ENCODE data around the gene CDH4.

CDH4 gene

DNA sequence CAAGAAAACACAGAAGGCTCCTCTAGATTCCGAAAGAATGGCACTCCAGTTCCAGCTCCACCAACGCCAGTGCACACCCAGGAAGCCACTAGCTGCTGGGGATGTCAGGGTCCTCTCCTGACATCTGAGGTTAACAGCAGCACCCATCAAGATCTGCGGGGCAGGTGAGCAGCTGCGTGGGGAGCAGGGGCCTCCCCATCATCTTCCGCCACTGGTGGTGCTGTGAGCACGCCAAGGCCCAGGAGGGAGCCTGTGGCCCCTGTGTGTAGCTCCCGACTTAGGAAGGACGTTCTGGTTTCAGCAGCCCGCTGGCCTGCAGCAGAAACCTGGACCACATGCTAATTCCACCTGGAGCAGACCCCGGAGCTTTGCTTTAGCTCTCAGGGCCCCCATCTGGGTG is 427.4 kb downstream of the CDH4 start:
- in situ Hi-C loops (cut with MboI; ENCODE audit: low sequenced_read_pairs) = no loop called here

DNA sequence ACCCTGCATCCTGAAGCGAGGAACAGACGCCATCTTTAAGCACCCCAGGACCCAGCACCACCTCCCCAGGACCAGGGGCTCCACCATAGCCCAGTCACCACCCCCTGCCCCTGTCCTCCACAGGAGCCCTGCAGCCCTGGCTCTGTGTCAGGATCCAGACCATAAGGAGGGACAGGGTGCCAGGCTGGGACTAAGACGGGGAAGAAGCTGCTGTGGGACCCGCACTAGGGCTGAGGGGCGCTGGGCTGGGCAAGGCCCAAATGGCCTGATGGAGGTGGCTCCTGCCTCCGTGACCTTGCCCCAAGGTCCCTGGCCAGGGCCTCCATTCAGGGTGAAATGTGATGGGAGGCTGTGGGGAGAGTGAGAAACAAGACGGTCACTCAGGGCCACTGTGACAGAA is 428.0 kb downstream of the CDH4 start:
- in situ Hi-C loops (cut with MboI; ENCODE audit: low sequenced_read_pairs) = no loop called here

DNA sequence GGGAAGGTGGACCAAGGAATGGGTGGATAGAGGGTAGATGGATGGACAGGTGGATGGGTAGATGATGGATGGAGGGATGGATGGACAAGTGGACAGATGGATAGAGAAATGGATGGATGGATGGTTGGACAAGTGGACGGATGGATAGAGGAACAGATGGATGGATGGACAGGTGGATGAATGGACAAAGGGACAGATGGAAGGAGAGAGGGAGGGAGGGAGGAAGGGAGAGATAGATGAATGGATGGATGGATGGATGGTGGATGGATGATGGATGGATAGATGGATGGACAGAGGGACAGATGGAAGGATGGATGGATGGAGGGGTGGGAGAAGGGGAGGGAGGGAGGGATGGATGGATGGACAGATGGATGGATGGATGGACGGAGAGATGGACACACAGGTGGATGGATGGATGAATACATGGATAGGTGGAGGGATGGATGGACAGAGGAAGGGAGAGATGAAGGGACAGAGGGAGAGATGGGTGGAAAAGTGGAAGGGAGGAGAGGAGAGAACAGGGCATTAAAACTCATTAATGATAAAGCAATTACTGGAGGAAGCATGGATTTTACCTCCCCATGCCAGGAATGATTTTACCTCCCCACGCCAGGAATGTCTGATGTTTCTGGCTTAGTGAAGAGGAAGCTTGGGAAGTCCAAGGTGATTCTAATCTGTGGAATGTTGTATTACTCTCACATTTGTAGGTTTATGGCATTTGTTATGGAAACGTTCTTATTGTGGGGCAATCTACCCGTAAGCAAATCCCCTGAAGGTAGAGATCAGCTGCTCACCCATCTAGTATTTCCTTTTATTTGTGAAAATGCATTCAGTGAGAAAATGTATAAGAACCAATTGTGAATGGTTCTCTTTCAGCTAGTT is 430.3 kb downstream of the CDH4 start:
- in situ Hi-C loops (cut with MboI; ENCODE audit: low sequenced_read_pairs) = no loop called here

DNA sequence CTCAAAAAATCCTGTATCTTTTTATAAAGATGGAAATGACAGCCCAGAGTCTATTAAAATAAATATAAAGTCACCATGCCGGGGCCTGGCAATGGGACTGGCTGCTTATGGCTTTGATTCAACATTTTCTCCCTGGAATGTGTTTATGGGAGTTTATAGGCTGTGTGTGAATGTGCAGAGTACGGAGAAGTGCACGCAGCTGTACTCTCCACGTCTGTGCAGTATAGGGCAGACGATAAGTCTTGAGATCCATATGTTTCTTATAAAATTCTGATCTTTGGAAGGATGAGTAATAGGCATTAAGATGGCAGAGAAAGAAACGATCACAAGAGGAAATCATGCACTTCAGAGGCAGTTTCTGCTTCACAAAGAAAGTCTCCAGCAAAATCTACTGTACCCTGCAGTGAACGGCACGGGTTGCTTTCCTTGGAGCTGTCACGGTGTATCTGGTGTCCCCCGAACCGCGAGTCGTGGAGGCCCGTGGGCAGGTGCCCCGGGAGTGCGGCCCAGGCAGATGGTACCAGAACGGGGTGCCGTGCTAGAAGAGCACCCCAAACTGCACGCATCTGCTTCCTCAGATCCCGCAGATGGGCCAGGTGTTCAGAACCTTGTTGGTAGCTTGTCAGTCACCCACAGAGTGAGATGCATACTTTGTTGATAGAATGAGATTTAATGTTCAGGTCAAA is 431.1 kb downstream of the CDH4 start:
- in situ Hi-C loops (cut with MboI; ENCODE audit: low sequenced_read_pairs) = no loop called here

DNA sequence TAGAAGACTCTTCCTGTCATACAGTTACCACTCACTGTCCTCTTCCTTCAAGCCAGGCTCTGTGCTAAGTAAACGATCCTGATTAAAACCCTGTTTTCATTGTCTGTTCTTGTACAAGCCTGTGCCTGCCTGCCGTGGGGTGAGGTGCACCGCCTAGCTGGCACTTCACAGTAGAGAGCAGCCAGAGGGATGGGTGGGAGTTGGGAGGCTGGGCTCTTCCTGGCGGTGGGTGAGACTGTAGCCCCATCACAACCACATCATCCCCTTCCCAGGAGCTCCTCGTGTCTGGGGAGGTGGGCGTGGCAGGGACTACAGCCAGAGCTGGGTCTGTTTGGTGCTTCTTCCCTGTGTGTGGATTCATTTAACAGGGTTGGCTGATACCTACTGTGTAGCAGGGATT is 431.7 kb downstream of the CDH4 start:
- in situ Hi-C loops (cut with MboI; ENCODE audit: low sequenced_read_pairs) = no loop called here

DNA sequence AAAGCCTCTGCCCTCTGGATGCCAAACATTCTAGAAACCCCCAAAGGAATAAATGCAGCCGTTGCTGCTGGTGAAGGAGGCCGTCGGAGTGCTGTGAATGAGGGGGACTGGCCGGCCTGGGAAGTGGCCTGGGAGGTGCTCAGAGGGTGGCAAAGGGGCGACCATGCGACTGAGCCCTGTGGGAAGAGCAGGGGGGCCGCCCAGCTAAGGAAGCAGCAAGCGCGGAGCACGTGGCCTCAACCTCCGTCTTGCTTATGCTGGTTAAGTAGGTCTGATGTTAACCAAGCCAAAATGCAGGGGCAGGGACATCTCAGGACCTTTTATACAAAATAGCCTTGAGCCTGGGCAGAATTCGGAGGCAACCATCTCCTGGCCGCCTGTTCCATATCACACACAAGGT is 432.1 kb downstream of the CDH4 start:
- in situ Hi-C loops (cut with MboI; ENCODE audit: low sequenced_read_pairs) = no loop called here

DNA sequence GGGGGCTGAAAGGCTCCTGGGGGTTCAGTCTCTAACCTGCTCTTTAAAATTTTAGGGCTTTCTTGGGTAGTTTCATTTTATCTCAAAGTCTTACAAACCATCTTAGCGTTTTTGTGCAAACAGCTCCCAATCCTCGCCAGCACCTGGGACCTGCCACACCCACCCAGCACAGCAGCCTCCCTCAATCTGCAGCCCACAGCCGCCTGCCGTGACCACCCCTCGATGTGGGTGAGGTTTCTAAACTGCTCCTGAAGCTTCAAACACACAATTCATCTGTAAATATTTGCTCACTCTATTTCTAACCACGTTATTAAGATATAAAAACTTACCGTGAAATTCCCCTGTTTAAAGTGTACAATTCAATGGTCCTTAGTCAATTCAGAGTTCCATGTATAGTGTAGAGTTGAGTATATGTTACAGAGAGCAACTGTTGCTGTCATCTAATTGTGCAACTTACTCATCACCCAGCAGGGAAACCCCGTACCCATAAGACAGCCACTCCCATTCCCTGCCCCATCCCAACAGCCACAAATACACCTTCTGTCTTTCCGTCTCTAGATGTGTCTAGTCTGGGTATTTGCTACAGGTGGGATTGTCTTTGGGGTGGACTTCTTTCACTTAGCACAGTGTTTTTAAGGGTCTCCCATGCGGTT is 432.6 kb downstream of the CDH4 start:
- in situ Hi-C loops (cut with MboI; ENCODE audit: low sequenced_read_pairs) = no loop called here

DNA sequence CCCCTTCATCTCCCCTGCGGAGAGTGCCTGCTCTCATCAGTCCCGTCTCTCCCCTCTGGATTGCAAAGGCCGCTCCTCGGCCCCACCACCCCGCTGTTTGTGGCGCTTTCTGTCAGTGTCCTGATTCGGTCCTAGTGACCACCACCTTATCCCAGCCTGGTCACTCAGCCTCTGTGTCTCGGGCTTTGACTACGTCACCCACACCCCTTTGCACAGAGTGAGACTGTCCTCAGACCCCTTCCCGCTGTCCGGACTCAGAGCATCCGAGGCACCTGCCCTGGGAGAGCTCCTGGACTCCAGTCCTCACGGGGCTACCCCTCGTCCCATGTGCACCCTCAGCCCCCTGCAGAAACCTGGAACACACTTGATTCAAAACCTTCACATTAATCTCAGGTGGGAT is 433.4 kb downstream of the CDH4 start:
- in situ Hi-C loops (cut with MboI; ENCODE audit: low sequenced_read_pairs) = no loop called here

DNA sequence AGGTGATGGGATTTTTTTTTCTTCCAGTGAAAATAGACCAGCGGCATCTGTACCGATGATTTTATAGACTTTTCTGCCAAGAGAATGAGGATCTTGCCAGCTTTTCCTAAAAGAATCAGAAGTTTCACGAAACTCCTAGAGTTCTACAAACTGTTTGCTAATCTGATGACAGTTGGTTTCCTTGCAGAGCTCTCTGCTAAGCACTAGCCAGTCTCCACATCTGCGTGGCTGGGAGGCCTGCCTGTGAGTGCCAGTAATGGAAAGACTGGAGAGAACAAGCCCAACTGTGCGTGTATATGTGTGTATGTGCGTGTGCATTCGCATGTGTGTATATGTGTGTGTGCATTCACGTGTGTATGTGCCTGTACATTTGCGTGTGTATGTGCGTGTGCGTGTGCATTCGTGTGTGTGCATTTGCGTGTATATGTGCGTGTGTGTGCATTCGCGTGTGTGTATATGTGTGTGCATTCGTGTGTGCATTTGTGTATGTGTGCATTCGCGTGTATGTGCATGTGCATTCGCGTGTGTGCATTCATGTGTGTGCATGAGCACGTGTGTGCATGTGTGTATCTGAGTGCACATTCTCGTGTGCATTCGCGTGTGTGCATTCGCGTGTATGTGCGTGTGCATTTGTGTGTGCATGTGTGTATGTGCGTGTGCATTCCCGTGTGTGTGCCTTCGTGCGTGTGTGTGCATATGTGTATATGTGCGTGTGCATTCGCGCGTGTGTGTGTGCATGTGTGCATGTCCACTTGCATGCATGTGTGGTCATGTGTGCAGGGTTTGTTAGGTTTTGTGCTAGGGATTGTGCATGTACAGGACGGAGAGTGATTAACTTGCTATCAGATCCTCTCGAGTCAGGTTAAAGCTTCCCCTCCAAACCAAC is 434.2 kb downstream of the CDH4 start:
- in situ Hi-C loops (cut with MboI; ENCODE audit: low sequenced_read_pairs) = no loop called here

DNA sequence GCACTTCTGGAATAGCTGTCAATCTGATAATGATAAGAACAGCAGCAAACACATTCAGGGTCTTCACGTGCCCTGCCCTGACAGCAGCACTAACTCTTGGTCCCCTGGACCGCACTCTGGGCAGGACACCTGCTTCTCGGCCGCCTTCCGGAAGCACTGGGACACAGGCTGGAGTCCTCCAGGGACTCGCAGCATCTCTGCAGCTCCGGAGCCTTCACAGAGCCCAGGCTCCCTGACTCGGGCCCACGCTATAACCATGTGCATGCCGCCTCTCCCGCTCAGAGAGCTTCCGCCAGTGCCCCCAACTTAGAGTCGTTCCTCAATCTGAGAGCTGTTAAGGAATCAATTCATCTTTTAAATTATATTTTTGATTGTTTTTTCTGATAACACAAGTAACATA is 436.4 kb downstream of the CDH4 start:
- in situ Hi-C loops (cut with MboI; ENCODE audit: low sequenced_read_pairs) = no loop called here

DNA sequence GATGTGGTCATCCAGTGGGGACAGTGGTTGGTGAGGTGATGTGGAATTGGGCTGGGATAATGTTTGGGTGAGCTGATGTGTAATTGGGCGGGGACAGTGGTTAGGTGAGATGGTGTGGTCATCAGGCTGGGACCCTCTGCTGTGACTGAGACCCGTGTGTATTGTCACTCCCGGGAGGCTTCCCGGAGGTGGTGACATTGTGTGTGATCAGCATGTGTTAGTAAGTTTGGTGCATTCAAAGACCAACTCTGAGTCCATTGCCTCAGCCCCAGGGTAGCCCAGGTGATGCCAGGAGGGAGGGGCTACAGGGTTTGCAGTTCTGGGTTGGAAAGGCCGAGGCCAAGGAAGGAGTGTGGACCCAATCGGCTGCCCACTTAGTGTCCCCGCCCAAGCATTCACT is 438.1 kb downstream of the CDH4 start:
- in situ Hi-C loops (cut with MboI; ENCODE audit: low sequenced_read_pairs) = no loop called here

DNA sequence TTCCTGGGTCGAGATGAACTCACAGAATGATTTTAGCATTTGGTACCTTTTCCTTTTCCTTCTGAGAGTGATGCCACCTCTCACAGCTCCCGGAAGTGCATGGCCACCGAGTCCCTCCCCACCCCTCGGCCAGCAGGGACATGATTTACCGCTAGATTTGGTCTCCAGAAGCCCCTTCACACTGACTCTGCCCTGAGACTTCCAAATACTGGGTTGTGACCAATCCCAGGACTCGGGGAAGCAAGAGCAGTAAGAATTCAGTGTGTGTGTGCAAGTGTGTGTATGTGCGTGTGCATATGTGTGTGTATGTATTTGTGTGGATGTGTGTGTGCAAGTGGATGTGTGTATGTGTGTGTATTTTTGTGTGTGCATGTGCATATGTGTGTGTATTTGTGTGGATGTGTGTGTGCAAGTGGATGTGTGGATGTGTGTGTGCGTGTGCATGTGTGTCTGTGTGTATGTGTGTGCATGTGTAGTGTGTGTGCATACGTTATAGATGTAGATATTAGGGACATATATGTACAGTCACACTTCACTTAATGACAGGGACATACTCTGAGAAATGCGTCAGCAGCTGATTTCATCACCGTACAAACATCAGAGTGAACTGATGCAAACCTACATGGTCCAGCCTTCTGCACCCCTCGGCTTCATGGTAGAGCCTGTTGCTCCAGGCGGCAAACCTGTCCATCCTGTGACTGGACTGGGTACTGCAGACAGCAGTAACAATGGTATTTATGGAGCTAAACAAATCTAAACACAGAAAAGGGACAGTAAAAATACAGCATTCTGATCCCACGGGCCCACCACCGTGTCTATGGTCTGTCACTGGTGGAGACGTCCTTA is 439.2 kb downstream of the CDH4 start:
- in situ Hi-C loops (cut with MboI; ENCODE audit: low sequenced_read_pairs) = no loop called here

DNA sequence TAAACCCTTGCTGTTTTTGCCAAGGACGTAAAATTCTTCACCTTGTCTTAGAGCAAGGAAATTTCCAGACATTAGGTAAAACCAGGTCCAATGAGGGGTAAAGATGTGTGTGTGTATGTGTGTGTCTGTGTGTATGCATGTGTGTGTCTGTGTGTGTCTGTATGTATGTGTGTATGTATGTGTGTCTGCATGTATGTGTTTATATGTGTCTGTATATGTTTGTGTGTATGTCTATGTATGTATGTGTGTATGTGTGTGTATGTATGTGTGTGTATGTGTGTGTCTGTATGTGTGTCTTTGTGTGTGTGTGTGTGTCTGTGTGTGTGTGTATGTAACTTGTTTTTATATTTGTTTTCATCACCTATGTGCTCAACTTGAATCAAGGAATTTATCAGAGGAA is 439.9 kb downstream of the CDH4 start:
- in situ Hi-C loops (cut with MboI; ENCODE audit: low sequenced_read_pairs) = no loop called here

DNA sequence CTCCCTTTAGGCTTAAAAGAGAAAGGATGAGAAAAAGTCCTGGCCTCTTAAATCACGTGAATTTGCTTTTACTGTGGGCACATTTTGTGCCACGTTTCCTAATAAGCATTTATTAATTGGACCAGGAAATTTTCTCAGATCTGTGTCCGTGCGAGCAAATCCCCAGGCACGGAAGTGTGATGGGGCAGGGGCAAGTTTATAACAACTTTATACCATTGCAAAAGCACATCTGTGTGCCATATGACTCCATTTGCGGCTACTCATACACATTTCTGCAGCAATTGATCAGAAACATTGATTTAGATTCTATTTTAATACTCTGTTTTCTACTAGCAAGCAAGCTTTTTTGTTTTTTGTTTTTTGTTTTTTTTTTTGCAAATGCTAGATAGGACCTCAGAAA is 440.4 kb downstream of the CDH4 start:
- in situ Hi-C loops (cut with MboI; ENCODE audit: low sequenced_read_pairs) = no loop called here

DNA sequence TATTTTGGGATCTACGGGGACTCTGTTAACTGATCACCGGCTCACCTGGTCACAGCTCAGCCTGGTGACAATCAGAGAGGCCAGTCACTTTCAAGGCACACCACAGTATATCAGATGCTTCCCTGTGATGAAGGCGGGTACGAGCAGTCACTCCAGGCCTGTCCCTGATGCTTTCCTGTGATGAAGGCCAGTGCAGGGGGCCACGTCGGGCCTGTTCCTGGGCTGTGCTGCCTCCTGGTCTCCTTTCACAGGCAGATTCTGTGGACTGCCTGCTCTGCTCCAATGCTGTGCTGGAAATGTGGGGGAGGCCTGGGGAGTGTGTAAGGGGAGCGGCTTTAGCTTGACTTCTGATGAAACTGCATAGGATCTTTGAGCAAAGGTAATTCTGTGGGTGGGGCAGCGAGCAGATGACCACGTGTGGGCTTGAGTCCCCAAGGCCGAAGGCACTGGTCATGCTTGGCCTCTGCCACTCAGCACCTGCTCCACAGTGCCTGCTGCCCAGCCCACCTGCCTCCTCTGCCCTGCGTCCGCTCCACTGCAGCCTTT is 441.1 kb downstream of the CDH4 start:
- in situ Hi-C loops (cut with MboI; ENCODE audit: low sequenced_read_pairs) = no loop called here

DNA sequence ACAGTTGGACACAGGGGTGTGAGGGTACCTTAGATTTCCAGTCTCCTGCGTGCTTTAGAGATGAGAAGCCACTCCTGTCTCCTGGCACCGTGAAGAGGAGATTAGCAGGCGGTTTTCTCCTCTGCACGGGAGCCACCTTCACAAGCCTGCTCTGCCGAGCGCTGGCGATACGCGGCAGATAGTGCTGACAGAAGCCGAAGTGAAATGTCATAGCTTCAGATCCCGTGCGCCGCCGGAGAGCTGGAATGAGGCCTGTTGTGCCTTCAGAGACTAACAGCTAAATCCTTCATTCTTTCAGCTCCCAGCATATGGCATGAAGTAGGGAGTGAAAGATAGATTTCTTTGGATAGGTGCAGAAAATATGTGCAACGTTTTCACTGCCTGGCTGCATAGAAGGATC is 442.6 kb downstream of the CDH4 start:
- in situ Hi-C loops (cut with MboI; ENCODE audit: low sequenced_read_pairs) = no loop called here

DNA sequence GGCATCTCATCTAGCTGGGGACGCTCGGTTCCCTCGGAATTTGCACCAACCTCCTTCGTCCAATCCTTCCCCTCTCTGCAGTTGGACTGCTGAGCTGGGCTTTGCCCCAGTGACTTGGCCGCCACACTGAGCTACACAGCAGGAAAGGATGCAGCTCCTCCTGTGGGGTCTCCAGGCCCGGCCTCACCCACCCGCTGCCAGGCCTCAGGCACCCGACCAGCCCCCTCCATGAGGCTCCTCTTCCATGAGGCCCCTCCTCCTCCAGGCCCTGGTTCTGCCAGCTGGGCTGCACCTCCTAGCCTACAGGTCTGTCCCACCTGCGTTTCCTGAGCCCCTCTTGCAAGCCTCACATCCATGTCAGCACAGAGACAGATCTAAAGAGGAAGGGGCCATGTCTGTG is 443.7 kb downstream of the CDH4 start:
- in situ Hi-C loops (cut with MboI; ENCODE audit: low sequenced_read_pairs) = no loop called here

DNA sequence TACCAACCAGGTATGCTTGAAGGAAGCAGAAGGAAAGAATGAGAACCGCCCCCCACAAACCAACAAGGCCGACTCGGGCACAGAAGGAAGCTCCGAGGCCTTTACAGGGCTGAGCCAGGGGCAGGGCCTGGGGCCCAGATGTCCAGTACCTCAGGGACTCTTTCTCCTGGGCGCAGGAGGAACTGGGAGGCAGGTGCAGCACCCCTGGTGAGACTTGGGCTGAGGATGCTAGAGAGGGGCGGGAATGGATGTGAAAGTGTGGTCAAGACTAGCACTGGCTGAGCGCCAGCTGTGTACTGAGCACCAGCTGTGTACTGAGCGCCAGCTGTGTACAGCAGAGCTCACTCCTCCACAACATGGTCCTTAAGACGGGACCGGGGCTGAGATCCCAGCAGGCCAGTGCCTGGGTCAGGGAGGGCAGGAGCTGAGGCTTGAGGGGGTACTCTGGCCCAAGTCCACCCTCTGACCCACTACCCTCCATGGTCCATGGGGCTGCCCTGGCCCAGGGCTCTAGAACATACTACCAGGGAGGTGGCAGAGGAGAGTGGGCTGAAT is 444.2 kb downstream of the CDH4 start:
- in situ Hi-C loops (cut with MboI; ENCODE audit: low sequenced_read_pairs) = no loop called here

Data from HL-60/S4 treated with phorbol 12-myristate 13-acetate at 8.2 ng/mL for 4 days and 3 days (cell line).